COLO668 (cell line): Measurements from ENCODE around the gene CSHL1.
"Not testable (repeated sequence)": the region's sequence is repeated elsewhere in the genome, so short reads cannot be mapped to it uniquely, and the experiment has no call there.

Experiments
- DNase-seq: peaks from one replicate; lab custom pipeline; 2025; ENCODE audit not compliant: unreplicated experiment; lab: John Stamatoyannopoulos, UW

Gene CSHL1

GRCh38 chr17:63889026-63889848 is 21.8 kb downstream of the CSHL1 start:
- DNase-seq, result not testable (repeated sequence)

DNA sequence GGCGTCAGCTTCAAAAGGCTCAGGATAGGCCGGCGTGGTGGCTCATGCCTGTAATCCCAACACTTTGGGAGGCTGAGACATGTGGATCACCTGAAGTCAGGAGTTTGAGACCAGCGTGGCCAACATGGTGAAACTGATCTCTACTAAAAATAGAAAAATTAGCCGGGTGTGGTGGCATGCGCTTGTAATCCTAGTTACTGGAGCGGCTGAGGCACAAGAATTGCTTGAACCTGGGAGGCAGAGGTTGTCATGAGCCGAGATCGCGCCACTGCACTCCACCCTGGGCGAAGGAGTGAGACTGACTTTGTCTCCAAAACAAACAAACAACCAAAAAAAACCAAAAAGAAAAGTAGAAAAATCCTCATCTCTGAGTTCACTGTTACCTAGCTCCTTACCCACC is 25.9 kb downstream of the CSHL1 start:
- DNase-seq, result not testable (repeated sequence)

DNA sequence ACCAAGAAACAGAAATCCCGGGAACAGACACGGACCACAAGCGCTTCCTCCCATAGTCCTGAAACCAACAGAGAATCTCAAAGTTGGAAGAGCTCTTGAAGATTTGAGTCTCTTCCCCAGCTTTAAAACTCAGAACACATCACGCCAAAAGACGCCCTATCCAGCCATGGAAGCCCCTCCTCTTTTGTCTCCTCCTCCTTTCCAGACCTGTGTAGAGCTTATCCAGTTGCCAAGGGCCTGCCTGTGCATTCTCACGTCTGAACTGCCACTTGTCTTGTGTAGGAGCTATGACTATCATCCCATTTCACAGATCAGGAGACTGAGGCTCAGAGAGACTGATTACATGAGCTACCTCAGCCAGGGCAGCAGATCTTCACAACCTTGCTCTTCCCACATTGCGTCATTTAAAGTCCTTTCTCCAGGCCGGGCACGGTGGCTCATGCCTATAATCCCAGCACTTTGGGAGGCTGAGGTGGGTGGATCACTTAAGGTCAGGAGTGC is 28.4 kb downstream of the CSHL1 start:
- DNase-seq, result not testable (repeated sequence)

DNA sequence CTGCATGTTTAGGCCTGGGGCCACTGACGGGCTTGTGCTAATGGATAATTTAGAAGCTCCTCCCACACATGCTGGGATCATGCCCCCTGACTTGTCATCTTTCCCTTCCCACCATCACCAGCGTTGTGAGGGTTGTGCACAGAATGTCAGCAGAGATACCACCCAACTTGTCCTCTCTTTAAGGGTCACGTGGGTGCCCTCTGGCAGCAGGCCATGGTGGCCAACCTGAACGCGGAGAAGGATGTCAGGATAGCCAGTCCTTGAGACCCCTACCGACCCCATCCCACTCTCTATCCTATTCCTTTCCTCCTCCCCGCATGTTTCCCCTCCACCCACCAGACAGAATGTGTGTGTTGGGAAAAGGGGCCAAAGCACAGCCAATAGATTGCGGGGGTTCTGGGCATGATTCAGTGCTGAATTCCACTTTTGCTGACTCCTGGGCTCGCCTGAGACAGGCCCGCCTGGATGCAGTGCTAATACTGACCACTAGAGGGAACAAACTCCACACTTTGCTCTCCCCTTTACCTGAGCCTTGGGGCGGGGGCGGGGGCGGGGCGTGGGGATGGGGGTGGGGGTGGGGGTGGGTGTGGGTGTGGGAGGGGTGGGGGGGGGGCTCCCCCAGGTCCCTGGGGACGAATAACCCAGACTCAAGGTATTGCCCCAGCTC is 29.0 kb downstream of the CSHL1 start, which contains the start of gene GH2:
GH2 (minus strand) TSS at position 10 of the 667 bp plus-strand sequence. CDS start 143 bp downstream, outside the sequence.
- DNase-seq, result peak; percentile 26

DNA sequence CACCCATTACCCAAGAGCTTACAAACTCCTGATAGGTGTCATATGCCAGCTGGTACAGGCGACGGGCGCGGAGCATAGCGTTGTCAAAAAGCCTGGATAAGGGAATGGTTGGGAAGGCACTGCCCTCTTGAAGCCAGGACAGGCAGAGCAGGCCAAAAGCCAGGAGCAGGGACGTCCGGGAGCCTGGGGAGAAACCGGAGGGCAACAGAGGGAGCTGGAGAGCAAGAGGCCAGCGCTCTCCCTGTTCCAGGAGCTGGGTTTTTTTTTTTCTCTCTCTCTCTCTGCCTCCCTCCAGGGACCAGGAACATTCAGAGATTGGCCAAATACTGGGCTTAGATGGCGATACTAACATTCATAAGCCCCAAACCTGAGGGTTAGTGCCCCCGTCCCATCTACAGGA is 29.7 kb downstream of the CSHL1 start:
- DNase-seq, result not testable (repeated sequence)

DNA sequence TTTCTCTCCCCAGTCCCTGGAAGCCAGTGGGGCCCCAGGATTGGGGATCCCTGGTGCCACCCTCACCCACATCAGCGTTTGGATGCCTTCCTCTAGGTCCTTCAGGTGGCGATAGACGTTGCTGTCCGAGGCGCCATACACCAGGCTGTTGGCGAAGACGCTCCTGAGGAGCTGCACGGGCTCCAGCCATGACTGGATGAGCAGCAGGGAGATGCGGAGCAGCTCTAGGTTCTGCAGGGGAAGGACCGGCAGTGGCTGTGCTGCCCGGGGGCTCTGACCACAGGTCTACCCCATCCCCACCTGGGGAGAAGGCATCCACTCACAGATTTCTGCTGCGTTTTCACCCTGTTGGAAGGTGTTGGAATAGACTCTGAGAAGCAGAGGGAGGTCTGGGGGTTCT is 30.4 kb downstream of the CSHL1 start:
- DNase-seq, result no peak

DNA sequence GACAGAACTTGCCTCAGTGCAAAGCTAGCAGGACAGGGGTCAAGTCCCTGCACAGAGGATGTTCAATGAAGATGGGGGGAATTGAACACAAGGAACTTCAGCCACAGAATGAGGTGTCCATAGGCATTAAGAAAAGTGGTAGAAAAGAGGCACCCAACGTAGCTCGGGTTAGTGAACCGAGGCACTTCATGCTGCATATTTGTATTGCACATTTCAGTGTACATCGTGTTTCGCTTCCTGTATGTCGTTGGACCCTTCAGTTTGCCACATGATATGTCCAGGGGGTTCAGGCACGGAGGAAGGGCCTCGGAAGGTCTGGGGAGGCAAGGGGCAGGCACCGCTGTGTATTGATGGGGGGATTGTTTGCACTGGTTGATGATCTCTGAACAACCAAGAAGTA is 32.6 kb downstream of the CSHL1 start:
- not testable (repeated sequence) for DNase-seq

GRCh38 chr17:63874693-63875092 is 36.4 kb downstream of the CSHL1 start:
- DNase-seq, result not testable (repeated sequence)

DNA sequence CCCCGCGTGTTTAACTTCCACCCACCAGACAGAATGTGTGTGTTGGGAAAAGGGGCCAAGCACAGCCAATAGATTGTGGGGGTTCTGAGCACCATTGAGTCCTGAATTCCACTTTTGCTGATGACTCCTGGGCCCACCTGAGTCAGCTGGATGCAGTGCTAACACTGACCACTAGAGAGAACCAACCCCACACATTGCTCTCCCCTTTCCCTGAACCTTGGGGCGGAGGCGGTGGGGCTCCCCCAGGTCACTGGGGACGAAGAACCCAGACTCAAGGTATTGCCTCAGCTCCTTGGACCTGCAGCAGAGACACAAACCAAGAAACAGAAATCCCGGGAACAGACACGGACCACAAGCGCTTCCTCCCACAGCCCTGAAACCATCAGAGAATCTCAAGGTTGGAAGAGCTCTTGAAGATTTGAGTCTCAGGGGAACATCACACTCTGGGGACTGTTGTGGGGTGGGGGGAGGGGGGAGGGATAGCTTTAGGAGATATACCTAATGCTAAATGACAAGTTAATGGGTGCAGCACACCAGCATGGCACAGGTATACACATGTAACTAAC is 36.9 kb downstream of the CSHL1 start:
- DNase-seq, result not testable (repeated sequence)

DNA sequence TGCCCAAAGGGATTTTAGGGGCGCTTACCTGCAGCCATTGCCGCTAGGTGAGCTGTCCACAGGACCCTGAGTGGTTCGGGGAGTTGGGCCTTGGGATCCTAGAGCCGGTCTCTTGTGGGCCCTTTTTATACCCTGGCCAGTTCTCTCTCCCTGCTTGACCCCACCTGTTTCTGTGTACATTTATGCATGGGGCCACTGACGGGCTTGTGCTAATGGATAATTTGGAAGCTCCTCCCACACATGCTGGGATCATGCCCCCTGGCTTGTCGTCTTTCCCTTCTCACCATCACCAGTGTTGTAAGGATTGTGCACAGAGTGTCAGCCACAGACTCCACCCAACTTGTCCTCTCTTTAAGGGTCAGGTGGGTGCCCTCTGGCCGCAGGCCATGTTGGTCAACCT is 37.5 kb downstream of the CSHL1 start, which contains the start of gene CSH2:
CSH2 (minus strand) TSS at position 101 of the 400 bp plus-strand sequence; CDS start at position 38, 63 bp downstream.
- not testable (repeated sequence) for DNase-seq

- not testable (repeated sequence) for DNase-seq
These were observed 39.3 kb downstream of the CSHL1 start for GRCh38 chr17:63871646-63872365.

- not testable (repeated sequence) for DNase-seq
These were observed 40.8 kb downstream of the CSHL1 start for GRCh38 chr17:63870292-63870665.

DNA sequence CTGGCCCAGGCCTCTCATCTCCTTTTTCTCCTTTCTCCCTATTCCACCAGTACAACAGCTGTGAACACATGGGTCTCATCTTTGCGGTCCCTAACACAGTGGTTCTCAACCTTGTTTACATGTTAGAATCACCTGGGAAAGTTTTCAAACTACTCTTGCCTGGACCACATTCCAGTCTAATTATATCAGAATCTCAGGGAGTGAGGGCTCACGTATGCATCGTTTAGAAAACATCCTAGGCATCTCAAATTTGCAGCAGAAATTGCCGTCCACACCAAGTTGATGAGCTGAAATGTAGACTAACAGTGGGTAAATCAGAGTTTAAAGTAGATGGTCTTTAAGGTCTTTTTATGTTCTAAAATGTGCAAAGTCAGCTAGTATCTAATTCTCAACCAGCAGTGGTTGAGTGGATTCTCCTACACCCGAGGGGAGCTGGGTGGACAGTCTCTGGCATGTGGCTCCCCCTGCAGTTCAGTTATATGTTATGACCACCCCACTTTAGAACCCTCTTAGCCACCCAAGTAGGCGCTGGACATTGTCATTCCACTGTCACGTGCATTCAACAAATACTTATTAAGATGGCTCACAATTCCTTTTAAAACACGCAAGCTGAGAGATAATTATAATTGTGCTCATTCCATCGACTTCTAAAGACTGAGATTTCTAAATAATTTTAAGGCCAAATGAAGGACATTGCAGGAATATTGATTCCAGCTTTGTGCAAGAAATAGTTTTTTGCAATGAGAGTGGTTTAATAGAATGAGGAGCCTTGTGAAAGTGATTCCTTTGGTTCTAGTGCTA is 41.4 kb downstream of the CSHL1 start:
- not testable (repeated sequence) for DNase-seq

GRCh38 chr17:63866625-63867024 is 44.4 kb downstream of the CSHL1 start:
- not testable (repeated sequence) for DNase-seq
